Prostate gland (tissue), 2 donors: ENCODE measurements around the gene UNC119B. TPM values are rescaled to one million over a fixed set of nuclear protein-coding genes. Genes with fewer than 3 reads are reported as not detected.

Experiments used
- DNase-seq: peaks from one replicate; pipeline ENCODE4 v3.0.0-alpha.2; 2019; ENCODE audit warnings: low spot score
- H3K27ac ChIP-seq, 2 donors: fragments of 200-600 bp; sonication (generic); 2 replicates each; pipeline ENCODE4 v1.5.1; 2017 to 2019
- H3K27me3 ChIP-seq: fragments of 200-600 bp; sonication (generic); replicated peaks from 2 replicates; pipeline ENCODE4 v1.5.1; 2019; ENCODE audit not compliant: insufficient read depth
- H3K36me3 ChIP-seq, 2 donors: fragments of 200-600 bp; sonication (generic); 1 replicate in 1 of 2; 2 replicates in 1 of 2; pipeline versions ENCODE4 v1.5.1 to v1.8.1; 2017 to 2019
- H3K4me1 ChIP-seq: fragments of 200-600 bp; sonication (generic); replicated peaks from 2 replicates; pipeline ENCODE4 v1.5.1; 2019
- H3K4me3 ChIP-seq, 2 donors: fragments of 200-600 bp; sonication (generic); 2 replicates each; pipeline ENCODE4 v1.5.1; 2017 to 2019
- H3K9me3 ChIP-seq: fragments of 200-600 bp; sonication (generic); 2 replicates; pipeline ENCODE4 v1.5.1; 2017
- CTCF ChIP-seq, 4 experiments: fragments of 200-600 bp in 2 of 4; fragments of 450-650 bp in 2 of 4; sonication (generic) in 2 of 4; IDR thresholded peaks; 1 replicate in 3 of 4; 2 replicates in 1 of 4; pipeline ENCODE4 v1.5.1; 2016 to 2019; ENCODE audit warnings: antibody characterized with exemption in 4 of 4, mild to moderate bottlenecking in 2 of 4, moderate library complexity in 2 of 4
- POLR2A ChIP-seq: fragments of 450-650 bp; IDR thresholded peaks from one replicate; pipeline ENCODE4 v1.6.1; 2016; ENCODE audit warnings: antibody characterized with exemption, mild to moderate bottlenecking
- POLR2AphosphoS5 ChIP-seq: sonication (generic); formaldehyde crosslinking; IDR thresholded peaks from one replicate; pipeline ENCODE4 v1.6.1; 2017; ENCODE audit warnings: antibody characterized with exemption
- WGBS: methylation state at CpG from one replicate; pipeline ENCODE4 v1.1.5; 2018; 5-methylcytosine and 5-hydroxymethylcytosine counted together
- intact Hi-C: fragments of 100-400 bp; cut with DNase I; formaldehyde crosslinking; loops from one replicate; pipeline ENCODE4 v1.14.2; 2022
- total RNA-seq, 2 donors: library from RNA; depleted of rRNA; stranded (reverse); fragments of >200 nt; gene quantifications; one replicate each; pipeline ENCODE4 v1.1.0, GENCODE V29; 2016

The UNC119B gene
- total RNA-seq, 2 donors from 2014 or later, result 26.0 to 41.9 TPM

GRCh38 chr12:120700886-120701285, 9.4 kb upstream of the UNC119B start:
- no peak for TF ChIP-seq CTCF (IDR thresholded peaks at IDR 0.05)
- peak; percentile 32 for TF ChIP-seq POLR2AphosphoS5
- Histone ChIP-seq H3K4me1 (no peaks in the 10 kb centered on the region), H3K27ac (peak overlapping the region in 1 of 2 donors; percentile 6), H3K9me3 (no peaks in the 10 kb centered on the region), H3K4me3 (no peak overlapping the region), H3K36me3 (peaks cover 0 to 7% of the 10 kb centered on the region in 2 donors), H3K27me3 (no peaks in the 10 kb centered on the region)
- intact Hi-C loops, result loop anchor here (5.0 kb wide), 1 partner anchor 129 kb away; no protein-coding TSS in a partner anchor
- DNase-seq, result peak; percentile 50
- WGBS, result 57% methylated on average over 5 of the region's 5 CpGs

DNA sequence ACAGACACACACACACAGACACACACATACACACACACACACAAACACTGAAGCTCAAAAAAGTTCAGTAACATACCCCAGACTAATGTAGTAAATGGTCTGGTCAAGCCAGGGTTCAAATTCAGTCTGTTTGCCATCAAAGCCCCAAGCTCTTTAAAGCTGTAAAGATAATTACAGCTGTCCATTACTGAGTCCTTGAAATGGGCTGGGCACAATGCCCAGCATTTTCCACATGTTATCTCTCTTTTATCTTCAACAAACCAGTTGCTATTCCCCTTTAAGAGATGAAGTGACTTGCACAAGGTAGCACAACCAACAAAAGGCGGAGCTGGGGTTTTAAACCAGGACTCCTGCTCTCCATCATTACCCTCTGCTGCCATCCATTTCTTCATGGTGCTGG, 7.6 kb upstream of the UNC119B start:
- Histone ChIP-seq H3K9me3 (no peaks in the 10 kb centered on the region), H3K36me3 (peaks cover 0 to 7% of the 10 kb centered on the region in 2 donors), H3K27ac (no peak overlapping the region), H3K4me1 (no peaks in the 10 kb centered on the region), H3K4me3 (no peak overlapping the region), H3K27me3 (no peaks in the 10 kb centered on the region)
- TF ChIP-seq POLR2A, result no peak
- TF ChIP-seq POLR2AphosphoS5, result no peak
- no peak for TF ChIP-seq CTCF (IDR thresholded peaks at IDR 0.05)
- intact Hi-C loops, result loop anchor here (5.0 kb wide), 1 partner anchor 130 kb away; no protein-coding TSS in a partner anchor
- no peak for DNase-seq
- 100% methylated on average over 1 of the region's 1 CpG for WGBS

- peaks cover 0 to 1% of the 10 kb centered on the region in 2 donors for H3K36me3 ChIP-seq
- H3K9me3 ChIP-seq, result no peaks in the 10 kb centered on the region
- 80% methylated on average over 11 of the region's 11 CpGs for WGBS
- H3K27me3 ChIP-seq, result no peaks in the 10 kb centered on the region
- H3K27ac ChIP-seq, result no peak overlapping the region
- no peak overlapping the region for H3K4me3 ChIP-seq
- no peak for DNase-seq
- intact Hi-C loops, result loop anchor here (5.0 kb wide), 1 partner anchor 131 kb away; no protein-coding TSS in a partner anchor
- no peaks in the 10 kb centered on the region for H3K4me1 ChIP-seq
- TF ChIP-seq CTCF (IDR thresholded peaks at IDR 0.05), result no peak
- no peak for TF ChIP-seq POLR2AphosphoS5
- no peak for TF ChIP-seq POLR2A
These were observed 6.8 kb upstream of the UNC119B start for GRCh38 chr12:120703311-120703942.

- WGBS, result 87% methylated on average over 1 of the region's 1 CpG
- no peak for TF ChIP-seq CTCF (IDR thresholded peaks at IDR 0.05)
- TF ChIP-seq POLR2A, result no peak
- no peak for TF ChIP-seq POLR2AphosphoS5
- Histone ChIP-seq H3K4me3 (no peak overlapping the region), H3K36me3 (no peaks in the 10 kb centered on the region), H3K9me3 (no peaks in the 10 kb centered on the region), H3K27me3 (no peaks in the 10 kb centered on the region), H3K4me1 (no peaks in the 10 kb centered on the region), H3K27ac (no peak overlapping the region)
- DNase-seq, result no peak
- intact Hi-C loops, result no loop called here
These were observed 4.6 kb upstream of the UNC119B start for GRCh38 chr12:120705618-120706017.

GRCh38 chr12:120706029-120706428, 4.2 kb upstream of the UNC119B start:
- DNase-seq, result no peak
- Histone ChIP-seq H3K36me3 (no peaks in the 10 kb centered on the region), H3K9me3 (no peaks in the 10 kb centered on the region), H3K27me3 (no peaks in the 10 kb centered on the region), H3K27ac (no peak overlapping the region), H3K4me1 (no peaks in the 10 kb centered on the region), H3K4me3 (no peak overlapping the region)
- TF ChIP-seq CTCF (IDR thresholded peaks at IDR 0.05), result no peak
- TF ChIP-seq POLR2A, result no peak
- no peak for TF ChIP-seq POLR2AphosphoS5
- 87% methylated on average over 5 of the region's 5 CpGs for WGBS
- intact Hi-C loops, result no loop called here
